H1 (cell line): Measurements from ENCODE around the gene LBP. TPM values are rescaled to one million over a fixed set of nuclear protein-coding genes. Genes with fewer than 3 reads are reported as not detected.

ENCODE experiments used
- CTCF ChIA-PET: fragments of 300-600 bp; sonication (Branson Sonifier 250); formaldehyde crosslinking; loops from one replicate; lab custom pipeline; 2021; ENCODE audit not compliant: partially characterized antibody; lab: Charles Lee
- POLR2A ChIA-PET: fragments of 300-600 bp; sonication (Branson Sonifier 250); formaldehyde crosslinking; loops from one replicate; lab custom pipeline; 2021; ENCODE audit warnings: inconsistent platforms; ENCODE audit not compliant: partially characterized antibody; lab: Charles Lee
- DNase-seq, 2 experiments: peaks; one replicate each; pipeline versions ENCODE4 v3.0.0 to v3.0.0-alpha.2; 2010 to 2022; ENCODE audit warnings: low spot score in 2 of 2, low read depth in 1 of 2, mixed read lengths in 1 of 2
- FAIRE-seq: peaks from 2 replicates; lab custom pipeline; 2011; peaks lifted over from hg19 to GRCh38; lab: Jason Lieb, UNC
- H2AFZ ChIP-seq: 2 replicates; pipeline ENCODE4 v1.8.1; 2012; ENCODE audit warnings: low read length, inconsistent platforms
- H2AK5ac ChIP-seq: 2 replicates; pipeline ENCODE4 v1.6.1; 2013; ENCODE audit warnings: low read depth, low read length
- H2BK120ac ChIP-seq: replicated peaks from 2 replicates; pipeline ENCODE3; 2013; ENCODE audit warnings: low read depth, low read length, inconsistent platforms
- H2BK12ac ChIP-seq: 2 replicates; pipeline ENCODE4 v1.6.1; 2013; ENCODE audit warnings: low read depth, low read length
- H2BK15ac ChIP-seq: 2 replicates; pipeline ENCODE4 v1.6.1; 2013; ENCODE audit warnings: low read length
- H2BK20ac ChIP-seq: 2 replicates; pipeline ENCODE4 v1.6.1; 2013; ENCODE audit warnings: low read length
- H2BK5ac ChIP-seq: 2 replicates; pipeline ENCODE4 v1.6.1; 2013; ENCODE audit warnings: low read depth, low read length
- H3K14ac ChIP-seq: 2 replicates; pipeline ENCODE4 v1.6.1; 2013; ENCODE audit warnings: inconsistent platforms; ENCODE audit not compliant: insufficient read length
- H3K18ac ChIP-seq: 2 replicates; pipeline ENCODE4 v1.6.1; 2013; ENCODE audit warnings: low read length; ENCODE audit errors: extremely low read depth
- H3K23ac ChIP-seq: 2 replicates; pipeline ENCODE4 v1.6.1; 2013; ENCODE audit warnings: inconsistent platforms; ENCODE audit not compliant: insufficient read length
- H3K23me2 ChIP-seq: 2 replicates; pipeline ENCODE4 v1.6.1; 2013; ENCODE audit warnings: low read depth, low read length
- H3K27ac ChIP-seq: 2 replicates; pipeline ENCODE4 v1.6.1; 2011; ENCODE audit warnings: low read depth, low read length, inconsistent platforms
- H3K27me3 ChIP-seq, 4 experiments: replicated peaks in 1 of 4; 1 replicate in 1 of 4; 2 replicates in 3 of 4; pipeline versions ENCODE4 v1.6.1 to v1.8.1; 2011 to 2013; ENCODE audit warnings: low read length in 3 of 4, mild to moderate bottlenecking in 3 of 4, inconsistent platforms in 2 of 4, mixed read lengths in 2 of 4, moderate library complexity in 1 of 4; ENCODE audit not compliant: control insufficient read depth in 3 of 4, insufficient read depth in 3 of 4; ENCODE audit errors: extremely low read depth in 1 of 4
- H3K36me3 ChIP-seq, 4 experiments: 2 replicates each; pipeline versions ENCODE4 v1.6.1 to v1.8.1; 2011 to 2013; ENCODE audit warnings: mild to moderate bottlenecking in 4 of 4, low read length in 3 of 4, moderate library complexity in 2 of 4, control low read depth in 1 of 4, inconsistent platforms in 1 of 4; ENCODE audit not compliant: insufficient read depth in 4 of 4, control insufficient read depth in 2 of 4
- H3K4ac ChIP-seq: replicated peaks from 2 replicates; pipeline ENCODE3; 2013; ENCODE audit warnings: low read length, low read depth, mixed read lengths, inconsistent platforms; ENCODE audit not compliant: insufficient read length
- H3K4me1 ChIP-seq, 4 experiments: replicated peaks in 1 of 4; 1 replicate in 1 of 4; 2 replicates in 3 of 4; pipeline versions ENCODE4 v1.6.1 to v1.8.1; 2011 to 2013; ENCODE audit warnings: low read length in 3 of 4, inconsistent platforms in 2 of 4, mixed read lengths in 1 of 4; ENCODE audit not compliant: insufficient read depth in 4 of 4, control insufficient read depth in 3 of 4
- H3K4me2 ChIP-seq, 2 experiments: 2 replicates each; pipeline versions ENCODE4 v1.6.1 to v1.8.1; 2011 to 2013; ENCODE audit warnings: low read depth in 2 of 2, low read length in 2 of 2, control low read depth in 1 of 2, inconsistent platforms in 1 of 2, mild to moderate bottlenecking in 1 of 2; ENCODE audit not compliant: insufficient read depth in 1 of 2
- H3K4me3 ChIP-seq, 4 experiments: fragments of 200-600, 300-600 bp in 1 of 4; sonication (generic), shearing (Covaris generic), sonication (Bioruptor Twin) in 1 of 4; 2 replicates each; pipeline versions ENCODE4 v1.5.1 to v1.8.1; 2011 to 2016; ENCODE audit warnings: low read length in 4 of 4, low read depth in 3 of 4, control low read depth in 2 of 4, inconsistent platforms in 2 of 4, mild to moderate bottlenecking in 2 of 4, mixed read lengths in 1 of 4, moderate library complexity in 1 of 4; ENCODE audit not compliant: insufficient read depth in 2 of 4; ENCODE audit errors: extremely low read depth in 1 of 4
- H3K56ac ChIP-seq: replicated peaks from 2 replicates; pipeline ENCODE3; 2013; ENCODE audit warnings: low read depth, mild to moderate bottlenecking, mixed read lengths, low read length, inconsistent platforms; ENCODE audit not compliant: insufficient read length
- H3K79me1 ChIP-seq: 2 replicates; pipeline ENCODE4 v1.6.1; 2013; ENCODE audit warnings: low read depth, low read length, control low read depth
- H3K79me2 ChIP-seq, 2 experiments: 2 replicates each; pipeline versions ENCODE4 v1.6.1 to v1.8.1; 2012 to 2013; ENCODE audit warnings: low read length in 2 of 2, mild to moderate bottlenecking in 2 of 2, inconsistent platforms in 1 of 2; ENCODE audit not compliant: insufficient read depth in 2 of 2, control insufficient read depth in 1 of 2
- H3K9ac ChIP-seq, 4 experiments: replicated peaks in 1 of 4; 1 replicate in 1 of 4; 2 replicates in 3 of 4; pipeline versions ENCODE4 v1.6.1 to v1.8.1; 2011 to 2013; ENCODE audit warnings: low read depth in 3 of 4, low read length in 3 of 4, control low read depth in 2 of 4, mild to moderate bottlenecking in 2 of 4, moderate library complexity in 2 of 4, inconsistent platforms in 1 of 4; ENCODE audit errors: extremely low read depth in 1 of 4
- H3K9me3 ChIP-seq, 2 experiments: 2 replicates each; pipeline versions ENCODE4 v1.6.1 to v1.8.1; 2012 to 2013; ENCODE audit warnings: mild to moderate bottlenecking in 2 of 2, moderate library complexity in 2 of 2, control low read depth in 1 of 2, inconsistent platforms in 1 of 2, low read depth in 1 of 2, low read length in 1 of 2, mixed read lengths in 1 of 2; ENCODE audit not compliant: insufficient read depth in 2 of 2
- H4K20me1 ChIP-seq, 2 experiments: replicated peaks in 1 of 2; 2 replicates each; pipeline versions ENCODE3 to v1.8.1; 2011 to 2013; ENCODE audit warnings: inconsistent platforms in 2 of 2, low read length in 2 of 2, mild to moderate bottlenecking in 1 of 2; ENCODE audit not compliant: insufficient read depth in 2 of 2, control insufficient read depth in 1 of 2
- H4K5ac ChIP-seq: 2 replicates; pipeline ENCODE4 v1.6.1; 2013; ENCODE audit warnings: low read length, low read depth, mixed read lengths, inconsistent platforms; ENCODE audit not compliant: insufficient read length
- H4K8ac ChIP-seq: 2 replicates; pipeline ENCODE4 v1.8.0; 2013; ENCODE audit warnings: mild to moderate bottlenecking, moderate library complexity, low read length, inconsistent platforms; ENCODE audit not compliant: insufficient read depth; ENCODE audit errors: extremely low read depth
- H4K91ac ChIP-seq: replicated peaks from 2 replicates; pipeline ENCODE3; 2013; ENCODE audit warnings: low read length, mixed read lengths, inconsistent platforms; ENCODE audit not compliant: insufficient read length
- NANOG ChIP-seq: IDR thresholded peaks from 2 replicates; pipeline ENCODE4 v1.6.1; 2011; ENCODE audit warnings: low read length, low read depth, mild to moderate bottlenecking, inconsistent platforms; ENCODE audit not compliant: insufficient read depth, poor library complexity, severe bottlenecking
- PHF8 ChIP-seq: fragments of 200-600 bp; sonication (generic); conservative IDR thresholded peaks from 2 replicates; pipeline ENCODE4 v1.7.1; 2012; ENCODE audit warnings: low read depth, mild to moderate bottlenecking, inconsistent platforms, low read length, moderate library complexity
- POU5F1 ChIP-seq: IDR thresholded peaks from 2 replicates; pipeline ENCODE4 v1.6.1; 2011; ENCODE audit warnings: low read depth, mild to moderate bottlenecking, low read length, moderate library complexity
- TCF12 ChIP-seq: IDR thresholded peaks from 2 replicates; pipeline ENCODE4 v1.6.1; 2011; ENCODE audit warnings: low read depth, mild to moderate bottlenecking, low read length
- YY1 ChIP-seq: IDR thresholded peaks from 2 replicates; pipeline ENCODE4 v1.6.1; 2011; ENCODE audit warnings: low read depth, mild to moderate bottlenecking, low read length
- WGBS, 2 experiments: shearing (Covaris generic) in 1 of 2; methylation state at CpG; one replicate each; pipeline versions ENCODE4 v1.1.6 to v1.1.7; 2013 to 2015; ENCODE audit warnings: low lambda C conversion rate in 2 of 2, mixed read lengths in 2 of 2, inconsistent platforms in 1 of 2, low coverage in 1 of 2, missing lambda C conversion rate in 1 of 2; ENCODE audit not compliant: insufficient replicate concordance in 2 of 2, insufficient coverage in 1 of 2, insufficient read length in 1 of 2; ENCODE audit errors: extremely low coverage in 1 of 2, missing lambda C conversion rate in 1 of 2; 5-methylcytosine and 5-hydroxymethylcytosine counted together
- polyA plus RNA-seq, 7 experiments: library from polyadenylated mRNA; depleted of rRNA in 3 of 7; stranded (reverse) in 5 of 7; unstranded in 2 of 7; fragments of >200 nt in 5 of 7; fragments of 200-250 nt in 2 of 7; gene quantifications; 1 replicate in 5 of 7; 2 replicates in 1 of 7; 4 replicates in 1 of 7; pipeline versions ENCODE4 v1.2.1 to v1.2.3, GENCODE V29; 2011 to 2013; ENCODE audit warnings: missing spikeins in 2 of 7, mixed read lengths in 2 of 7
- total RNA-seq: library from RNA; stranded (reverse); fragmentation: NEBNext Ultra II Directional; extraction: Animal tissue kit (Norgen Biotek cat#: 25700); gene quantifications from 2 replicates; pipeline ENCODE4 v1.2.1, GENCODE V29; 2021

LBP gene
- total and polyA plus RNA-seq, 2 of the 8 experiments (the other 6 are each of a cell fraction or from before 2014, with no cell fraction given), result 0.60 to 0.63 TPM

DNA sequence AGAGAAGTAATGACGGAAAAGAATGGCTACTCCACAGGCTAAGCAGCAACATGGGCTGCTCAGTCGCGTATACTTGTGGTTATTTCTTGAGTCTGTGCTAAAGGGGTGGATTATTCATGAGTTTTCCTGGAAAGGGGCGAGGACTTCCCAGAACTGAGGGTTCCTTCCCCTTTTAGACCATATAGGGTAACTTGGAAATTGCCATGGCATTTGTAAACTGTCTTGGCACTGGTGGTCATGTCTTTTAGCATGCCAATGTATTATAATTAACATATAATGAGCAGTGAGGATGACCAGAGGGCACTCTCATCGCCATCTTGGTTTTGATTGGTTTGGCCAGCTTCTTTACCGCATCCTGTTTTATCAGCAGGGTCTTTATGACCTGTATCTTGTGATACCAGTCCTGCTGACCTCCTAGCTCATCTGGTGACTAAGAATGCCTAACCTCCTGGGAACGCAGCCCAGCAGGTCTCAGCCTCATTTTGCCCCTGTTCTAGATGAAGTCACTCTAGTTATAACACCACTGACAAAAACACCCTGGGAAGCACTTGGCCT lies 11.4 kb downstream of the LBP start:
- H3K9me3 ChIP-seq, result no peaks in the 10 kb centered on the region
- peaks cover 2 to 23% (median 14%) of the 10 kb centered on the region in 4 experiments for H3K4me1 ChIP-seq
- no peak for TF ChIP-seq NANOG
- no peak for TF ChIP-seq POU5F1
- no peak for TF ChIP-seq TCF12
- TF ChIP-seq PHF8, result no peak
- no peak for TF ChIP-seq YY1
- H3K4ac ChIP-seq, result no peak overlapping the region
- no peak overlapping the region for H4K5ac ChIP-seq
- H3K23me2 ChIP-seq, result peaks cover 4% of the 10 kb centered on the region; the same call in 1 of the 2 replicates
- H3K79me2 ChIP-seq, result no peaks in the 10 kb centered on the region
- ChIA-PET POLR2A (interaction anchor here (1.1 kb wide), 1 partner anchor 25 kb away, joined by 4 read pairs; no protein-coding TSS in a partner anchor), CTCF (interaction anchor here (1.1 to 22.1 kb wide), 13 partner anchors 7 to 219 kb away, joined by 3 to 390 read pairs (median 8); partner anchors contain the start of gene LBP)
- no peak overlapping the region for H2AFZ ChIP-seq
- H2AK5ac ChIP-seq, result no peak overlapping the region
- H3K79me1 ChIP-seq, result no peaks in the 10 kb centered on the region
- no peak overlapping the region for H2BK5ac ChIP-seq
- no peak overlapping the region for H3K18ac ChIP-seq
- no peaks in the 10 kb centered on the region for H3K36me3 ChIP-seq
- no peak overlapping the region for H2BK12ac ChIP-seq
- DNase-seq (no peak), FAIRE-seq (no peak)
- no peak overlapping the region for H3K4me3 ChIP-seq
- no peak overlapping the region for H3K14ac ChIP-seq
- no peaks in the 10 kb centered on the region for H4K20me1 ChIP-seq
- no peak overlapping the region for H3K23ac ChIP-seq
- H4K91ac ChIP-seq, result no peak overlapping the region
- H4K8ac ChIP-seq, result no peak overlapping the region
- whole genome bisulfite sequencing, 2 experiments, result 95% methylated on average over 7 of the region's 7 CpGs; no CpG with 5 or more reads in 1 of the 2 experiments
- H3K9ac ChIP-seq, result no peak overlapping the region
- 0 out of 2 replicates have a peak overlapping the region, but pooled peaks have one; percentile 46 for H2BK15ac ChIP-seq
- no peak overlapping the region for H3K27ac ChIP-seq
- H3K4me2 ChIP-seq, result no peak overlapping the region
- H3K27me3 ChIP-seq, result no peaks in the 10 kb centered on the region
- no peak overlapping the region for H2BK20ac ChIP-seq
- no peak overlapping the region for H2BK120ac ChIP-seq
- H3K56ac ChIP-seq, result no peak overlapping the region
